Stimulated activated effector memory CD8-positive, alpha-beta T cell treated with anti-CD3 and anti-CD28 coated beads, Interleukin-12 subunit alpha, Interleukin-12 subunit beta, amount 100 ng/mL, for 72 hours (primary cell): ENCODE data around the gene SERPINA3.

Source experiments
- ATAC-seq: fragments of 150-1000 bp; cut with Tn5 transposase; 2 replicates; pipeline ENCODE4 v1.10.0; 2021
- DNase-seq, 2 donors: peaks; one replicate each; pipeline ENCODE4 v3.0.0; 2021 to 2022; ENCODE audit warnings: low spot score in 2 of 2
- H3K27ac Mint-ChIP-seq: one replicate; pipeline ENCODE4 v1.8.0; 2022; ENCODE audit warnings: mild to moderate bottlenecking, mixed read lengths
- H3K36me3 Mint-ChIP-seq: one replicate; pipeline ENCODE4 v1.8.0; 2022; ENCODE audit warnings: mild to moderate bottlenecking, mixed read lengths
- H3K4me1 Mint-ChIP-seq: one replicate; pipeline ENCODE4 v1.8.0; 2022; ENCODE audit warnings: mixed read lengths
- H3K4me3 Mint-ChIP-seq: one replicate; pipeline ENCODE4 v1.8.0; 2022; ENCODE audit warnings: mild to moderate bottlenecking, mixed read lengths
- H3K9me3 Mint-ChIP-seq: one replicate; pipeline ENCODE4 v1.8.0; 2022; ENCODE audit warnings: mixed read lengths

The SERPINA3 gene

DNA sequence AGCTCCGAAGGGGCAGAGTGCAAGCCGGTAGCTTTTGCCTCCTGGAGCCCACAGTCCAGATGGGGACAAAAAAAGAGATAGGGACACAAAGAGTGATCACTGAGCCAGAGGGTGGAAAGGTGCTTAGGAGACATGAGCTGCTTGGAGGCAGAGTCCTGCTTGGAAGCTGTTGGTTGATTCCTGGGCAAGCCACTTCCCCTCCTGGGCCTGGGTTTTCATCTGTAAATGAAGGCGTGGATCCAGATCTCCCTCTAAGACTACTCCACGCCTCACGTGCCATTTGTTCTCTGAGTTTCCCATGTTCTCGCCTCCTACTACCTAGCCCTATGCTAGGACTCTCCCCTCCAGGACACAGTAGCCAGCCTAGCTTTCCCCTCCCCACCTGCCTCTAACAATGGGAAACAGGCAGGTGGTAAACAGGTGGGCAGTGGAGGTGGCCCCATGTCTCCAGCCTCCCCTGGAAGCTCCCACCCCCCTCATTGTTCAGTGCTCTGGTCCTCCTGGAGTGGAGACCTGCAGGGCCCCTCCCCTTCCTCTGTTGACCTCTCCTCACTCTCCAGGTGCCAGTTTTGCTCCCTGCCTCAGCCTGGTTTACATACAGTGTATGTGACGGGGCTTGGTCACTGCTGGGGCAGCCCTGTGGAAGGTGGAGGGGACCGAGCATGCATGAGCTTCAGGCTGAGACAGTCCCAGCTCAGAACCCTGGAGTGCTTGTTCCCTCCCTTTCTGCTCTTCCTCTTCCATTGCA lies 3.8 kb downstream of the SERPINA3 start:
- H3K4me3 Mint-ChIP-seq = no peak overlapping the region
- H3K36me3 Mint-ChIP-seq = no peaks in the 10 kb centered on the region
- DNase-seq (no peak), ATAC-seq (peak; percentile 31)
- peaks cover 21% of the 10 kb centered on the region for H3K9me3 Mint-ChIP-seq
- no peak overlapping the region for H3K27ac Mint-ChIP-seq
- H3K4me1 Mint-ChIP-seq = no peaks in the 10 kb centered on the region

DNA sequence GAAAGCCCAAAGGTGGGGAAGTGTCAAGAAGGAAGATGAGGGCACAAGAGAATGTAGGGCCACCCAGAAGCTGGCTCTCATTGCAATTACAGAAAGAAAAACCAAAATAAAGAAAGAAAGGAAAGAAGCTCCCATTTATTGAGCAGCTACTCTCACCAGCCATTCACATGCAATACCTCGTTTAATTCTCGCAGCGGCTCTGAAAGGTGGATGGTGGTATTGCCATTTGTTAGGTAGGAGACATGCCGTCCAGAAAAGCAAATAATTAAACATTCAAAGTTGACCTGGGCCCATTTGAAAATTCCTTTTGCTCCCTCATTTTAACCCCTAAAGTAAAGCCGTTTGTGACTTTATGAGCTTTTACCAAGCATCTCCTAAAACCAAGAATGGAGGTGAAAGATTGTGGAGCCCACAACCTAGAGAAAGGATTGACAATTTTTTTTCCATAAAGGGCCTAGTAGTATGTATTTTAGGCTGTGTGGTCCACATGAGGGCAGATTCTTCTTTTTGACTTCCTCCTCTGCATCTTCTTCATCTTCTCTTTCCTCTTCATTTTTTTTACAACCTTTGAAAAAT lies 5.3 kb downstream of the SERPINA3 start:
- no peaks in the 10 kb centered on the region for H3K4me1 Mint-ChIP-seq
- no peak for ATAC-seq
- no peaks in the 10 kb centered on the region for H3K36me3 Mint-ChIP-seq
- H3K9me3 Mint-ChIP-seq = peaks cover 21% of the 10 kb centered on the region
- H3K27ac Mint-ChIP-seq = no peak overlapping the region
- DNase-seq = no peak
- H3K4me3 Mint-ChIP-seq = no peak overlapping the region

DNA sequence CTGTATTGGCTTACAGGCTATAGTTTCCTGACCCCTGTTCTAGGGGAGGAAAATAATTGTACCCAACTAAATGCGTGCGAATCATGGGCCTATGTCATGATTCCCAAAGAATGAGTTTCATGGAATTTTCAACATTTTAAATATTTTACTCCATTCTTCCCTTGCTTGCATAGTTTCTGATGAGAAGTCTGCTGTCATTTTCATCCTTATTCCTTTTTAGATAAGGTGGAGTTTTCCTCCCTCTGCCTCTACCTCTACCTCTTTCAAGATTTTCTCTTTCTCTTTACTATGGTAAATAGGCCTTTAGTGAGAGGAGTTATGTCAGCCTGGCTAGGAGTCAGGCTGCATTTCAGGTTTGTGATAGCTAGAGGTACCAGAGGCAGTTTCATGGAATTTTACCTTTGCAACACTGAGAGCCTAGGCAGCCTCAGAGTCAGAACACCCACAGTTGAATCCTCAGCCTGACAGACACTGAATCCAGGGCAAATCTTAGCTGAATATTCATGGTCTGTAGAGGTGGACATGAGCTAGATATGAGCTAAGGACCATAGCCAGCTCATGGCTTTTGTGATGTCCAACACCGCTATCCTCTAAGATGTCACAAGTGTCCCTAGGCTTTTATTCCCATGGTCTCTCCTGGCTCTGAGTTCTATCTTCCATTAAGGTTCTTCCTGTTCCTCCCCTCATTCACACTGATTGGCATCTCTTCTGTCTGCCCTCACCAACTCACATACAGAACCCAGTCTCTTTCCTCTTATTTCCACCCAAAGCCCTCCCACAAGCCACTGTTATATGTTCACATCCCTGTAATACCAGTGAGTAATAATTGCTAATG lies 6.0 kb downstream of the SERPINA3 start:
- H3K36me3 Mint-ChIP-seq = no peaks in the 10 kb centered on the region
- no peak overlapping the region for H3K27ac Mint-ChIP-seq
- peaks cover 21% of the 10 kb centered on the region for H3K9me3 Mint-ChIP-seq
- H3K4me1 Mint-ChIP-seq = no peaks in the 10 kb centered on the region
- no peak overlapping the region for H3K4me3 Mint-ChIP-seq
- no peak for DNase-seq
- no peak for ATAC-seq

DNA sequence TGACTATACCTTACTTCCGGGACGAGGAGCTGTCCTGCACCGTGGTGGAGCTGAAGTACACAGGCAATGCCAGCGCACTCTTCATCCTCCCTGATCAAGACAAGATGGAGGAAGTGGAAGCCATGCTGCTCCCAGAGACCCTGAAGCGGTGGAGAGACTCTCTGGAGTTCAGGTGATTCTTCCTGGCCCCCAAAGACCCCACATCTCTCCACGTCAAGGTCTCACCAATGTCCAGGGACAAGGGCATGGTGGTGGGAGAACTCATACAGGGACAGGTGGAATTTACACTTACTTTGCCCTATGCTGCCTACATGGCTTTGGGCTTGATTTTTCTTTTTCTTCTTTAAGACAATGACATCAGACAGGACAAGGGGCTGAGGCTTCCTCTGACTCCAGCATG lies 7.1 kb downstream of the SERPINA3 start:
- Mint-ChIP-seq H3K27ac (no peak overlapping the region), H3K9me3 (peaks cover 21% of the 10 kb centered on the region), H3K4me3 (no peak overlapping the region), H3K4me1 (no peaks in the 10 kb centered on the region), H3K36me3 (no peaks in the 10 kb centered on the region)
- DNase-seq (no peak), ATAC-seq (no peak)

DNA sequence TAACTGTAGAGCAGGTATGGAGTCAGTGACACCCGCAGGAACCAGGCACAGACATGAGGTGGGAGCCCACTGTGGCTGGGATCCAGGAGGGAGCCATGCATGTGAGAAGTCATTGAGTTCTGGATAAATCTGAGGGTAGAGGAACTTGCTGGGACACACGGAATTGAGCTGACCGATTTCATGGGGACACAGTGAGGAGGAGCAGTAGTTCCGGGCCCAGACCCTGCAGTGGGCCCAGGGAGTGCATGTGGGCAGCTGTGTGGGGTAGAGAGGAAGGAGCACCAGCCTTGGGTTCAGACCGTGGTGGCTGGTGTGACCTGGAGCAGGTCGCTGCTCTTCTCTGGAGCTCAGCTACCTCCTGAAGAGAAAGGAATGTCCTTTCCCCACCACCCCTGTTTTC lies 8.4 kb downstream of the SERPINA3 start:
- H3K36me3 Mint-ChIP-seq = no peaks in the 10 kb centered on the region
- no peak for ATAC-seq
- H3K9me3 Mint-ChIP-seq = peaks cover 21% of the 10 kb centered on the region
- no peak overlapping the region for H3K27ac Mint-ChIP-seq
- no peak overlapping the region for H3K4me3 Mint-ChIP-seq
- no peak for DNase-seq
- no peaks in the 10 kb centered on the region for H3K4me1 Mint-ChIP-seq

DNA sequence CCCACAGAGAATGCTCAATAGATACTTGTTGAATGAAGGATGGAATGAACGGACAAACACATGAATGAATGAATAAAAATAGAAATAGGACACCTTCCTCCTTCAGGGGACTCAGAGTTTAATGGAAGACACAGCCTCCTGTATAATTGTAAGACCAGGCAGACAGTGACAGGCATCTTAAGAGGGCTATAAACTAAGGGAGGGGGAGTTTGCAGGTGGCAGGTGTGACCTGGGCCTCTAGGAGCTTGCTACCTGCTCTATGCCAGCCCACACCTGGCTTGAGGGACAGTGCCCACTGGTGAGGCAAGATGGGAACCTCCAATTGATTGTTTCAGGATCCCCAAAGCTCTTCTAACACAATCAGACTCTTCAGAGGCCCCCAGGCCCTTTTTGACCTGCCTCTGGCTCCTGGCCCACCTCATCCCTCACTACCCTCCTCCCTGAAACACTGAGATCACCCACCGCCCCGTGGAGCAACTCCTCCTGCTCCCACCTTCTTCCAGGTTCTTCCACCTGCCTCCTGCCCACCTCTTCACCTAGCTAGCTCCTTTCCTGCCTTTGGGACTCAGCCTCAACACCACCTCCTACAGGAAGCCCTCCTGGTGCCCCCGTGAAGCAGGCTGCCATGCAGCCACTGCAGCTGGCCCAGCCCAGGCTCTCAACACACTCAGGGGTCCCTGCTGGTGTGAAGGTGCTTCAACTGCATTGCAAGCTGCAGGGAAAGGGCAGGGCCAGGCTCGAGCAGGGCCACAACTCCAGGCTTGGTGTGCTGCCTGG lies 9.4 kb downstream of the SERPINA3 start:
- ATAC-seq (no peak), DNase-seq (no peak)
- Mint-ChIP-seq H3K4me3 (no peak overlapping the region), H3K27ac (no peak overlapping the region), H3K9me3 (peaks cover 17% of the 10 kb centered on the region), H3K4me1 (no peaks in the 10 kb centered on the region), H3K36me3 (no peaks in the 10 kb centered on the region)

DNA sequence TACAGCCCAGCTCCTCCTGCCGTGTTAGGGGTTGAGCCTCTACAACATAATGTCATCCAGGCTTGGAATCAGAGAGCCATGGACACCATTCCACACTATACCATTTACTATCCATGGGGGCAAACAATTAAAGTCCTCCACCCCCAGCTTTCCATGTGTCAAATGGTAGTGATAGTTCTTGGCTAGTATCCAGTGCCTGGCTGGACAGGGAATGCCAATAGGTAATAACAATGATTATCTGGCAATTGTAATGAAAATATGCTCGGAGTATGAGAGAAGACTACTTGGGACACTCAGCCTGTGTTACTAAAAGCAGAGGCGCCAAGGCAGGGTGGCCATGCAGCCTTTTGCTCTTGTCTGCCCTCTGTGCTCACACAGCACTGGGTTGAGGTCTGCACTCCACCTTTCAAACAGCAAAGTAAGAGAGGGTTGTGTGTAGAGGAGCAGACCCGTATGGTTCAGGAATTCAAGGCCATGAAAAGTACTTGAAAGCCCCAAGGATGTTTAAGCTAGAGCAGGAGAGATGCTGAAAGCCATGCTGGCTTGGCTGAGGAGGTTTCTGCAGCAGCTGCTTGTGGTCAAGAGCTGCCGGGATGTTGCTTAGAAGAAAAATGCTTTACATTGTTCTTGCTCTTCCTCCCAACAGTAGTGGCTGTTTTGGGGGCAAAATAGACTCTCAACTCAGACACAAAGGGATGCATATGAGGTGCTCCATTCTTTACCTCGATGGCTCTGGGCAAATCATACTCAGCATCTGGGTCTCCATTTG lies 10.6 kb downstream of the SERPINA3 start:
- no peak overlapping the region for H3K4me3 Mint-ChIP-seq

DNA sequence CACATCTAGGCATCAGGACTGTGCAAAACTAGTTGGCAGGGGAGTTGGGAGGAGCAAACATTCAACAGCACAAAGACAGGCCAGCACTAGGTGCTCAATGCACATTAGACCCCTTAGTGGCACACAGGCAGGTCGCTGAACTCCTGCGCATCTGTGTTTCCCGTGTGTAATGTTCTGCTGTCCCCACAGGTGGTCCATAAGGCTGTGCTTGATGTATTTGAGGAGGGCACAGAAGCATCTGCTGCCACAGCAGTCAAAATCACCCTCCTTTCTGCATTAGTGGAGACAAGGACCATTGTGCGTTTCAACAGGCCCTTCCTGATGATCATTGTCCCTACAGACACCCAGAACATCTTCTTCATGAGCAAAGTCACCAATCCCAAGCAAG lies 11.2 kb downstream of the SERPINA3 start:
- DNase-seq (no peak), ATAC-seq (no peak)
- peaks cover 11% of the 10 kb centered on the region for H3K9me3 Mint-ChIP-seq
- H3K4me1 Mint-ChIP-seq = no peaks in the 10 kb centered on the region
- H3K27ac Mint-ChIP-seq = no peak overlapping the region
- H3K36me3 Mint-ChIP-seq = no peaks in the 10 kb centered on the region
- no peak overlapping the region for H3K4me3 Mint-ChIP-seq

More for the DNA sequence above, 10.6 kb downstream of the SERPINA3 start:
- DNase-seq (no peak), ATAC-seq (no peak)
- Mint-ChIP-seq H3K9me3 (peaks cover 14% of the 10 kb centered on the region), H3K4me1 (no peaks in the 10 kb centered on the region), H3K36me3 (no peaks in the 10 kb centered on the region), H3K27ac (no peak overlapping the region)

DNA sequence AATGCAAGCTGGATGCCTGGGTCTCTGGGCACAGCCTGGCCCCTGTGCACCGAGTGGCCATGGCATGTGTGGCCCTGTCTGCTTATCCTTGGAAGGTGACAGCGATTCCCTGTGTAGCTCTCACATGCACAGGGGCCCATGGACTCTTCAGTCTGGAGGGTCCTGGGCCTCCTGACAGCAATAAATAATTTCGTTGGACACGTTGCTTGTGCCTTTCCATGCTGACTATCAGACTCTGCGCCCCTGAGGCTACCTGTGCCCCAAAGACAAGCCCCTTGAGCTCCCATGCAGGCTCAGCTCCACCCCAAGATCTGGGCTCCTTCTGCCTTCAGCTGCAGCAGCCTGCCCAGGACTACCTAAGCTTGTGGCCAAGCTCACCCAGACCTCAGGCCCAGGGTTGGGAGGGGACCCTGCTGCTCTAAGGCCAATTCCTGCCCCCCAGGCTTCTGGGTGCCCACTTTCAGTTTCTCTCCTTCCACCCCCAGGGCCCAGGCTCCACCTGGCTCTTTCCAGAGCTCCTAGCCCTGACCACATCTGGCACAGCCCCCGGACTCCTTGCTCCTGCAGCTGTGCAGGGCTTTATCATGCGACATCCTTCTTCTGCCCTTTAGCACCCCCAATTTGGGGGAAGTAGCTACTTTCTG lies 11.8 kb downstream of the SERPINA3 start:
- H3K4me1 Mint-ChIP-seq = no peaks in the 10 kb centered on the region
- H3K27ac Mint-ChIP-seq = no peak overlapping the region
- DNase-seq = no peak
- peaks cover 6% of the 10 kb centered on the region for H3K9me3 Mint-ChIP-seq
- ATAC-seq = no peak
- H3K36me3 Mint-ChIP-seq = no peaks in the 10 kb centered on the region
- H3K4me3 Mint-ChIP-seq = no peak overlapping the region

DNA sequence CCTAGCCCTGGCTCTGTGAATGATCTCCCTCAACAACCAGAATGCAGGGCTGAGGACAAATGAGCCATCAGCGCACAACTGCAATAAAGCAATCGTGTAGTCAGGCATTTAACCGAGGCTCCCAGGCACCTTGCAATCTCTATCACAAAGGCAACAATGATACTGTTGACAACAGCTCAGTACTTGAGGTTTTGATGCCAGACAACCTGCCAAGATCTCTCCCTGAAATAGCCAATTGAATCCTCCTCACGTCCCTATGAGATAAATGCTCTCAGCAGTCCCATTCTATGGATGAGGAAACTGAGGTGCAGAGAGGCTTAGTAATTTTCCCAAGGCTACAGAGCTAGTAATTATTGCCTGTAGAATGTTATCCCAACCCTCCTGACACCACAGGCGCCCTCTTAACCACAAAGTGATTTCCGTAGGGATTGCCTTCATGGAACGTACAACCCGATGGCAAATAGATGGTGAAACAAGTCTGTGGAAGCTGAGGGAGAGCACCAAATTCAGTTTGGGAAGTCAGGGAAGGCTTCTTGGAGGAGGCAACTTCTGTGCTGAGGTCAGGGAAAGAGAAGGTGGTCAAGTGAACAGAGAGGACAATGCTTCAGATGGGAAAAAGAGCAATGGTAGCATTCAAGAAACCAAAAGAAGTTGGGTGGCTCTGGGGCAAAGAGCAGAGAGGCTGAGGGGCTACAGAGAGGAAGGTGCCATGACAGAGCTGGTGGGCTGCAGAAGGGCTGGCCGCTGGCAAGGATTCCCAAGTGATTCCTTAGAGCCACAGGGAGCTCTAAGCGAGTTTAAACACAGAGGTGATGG lies 12.6 kb downstream of the SERPINA3 start:
- Mint-ChIP-seq H3K36me3 (no peaks in the 10 kb centered on the region), H3K27ac (no peak overlapping the region), H3K4me3 (no peak overlapping the region), H3K4me1 (no peaks in the 10 kb centered on the region), H3K9me3 (peaks cover 5% of the 10 kb centered on the region)
- DNase-seq (no peak), ATAC-seq (no peak)

DNA sequence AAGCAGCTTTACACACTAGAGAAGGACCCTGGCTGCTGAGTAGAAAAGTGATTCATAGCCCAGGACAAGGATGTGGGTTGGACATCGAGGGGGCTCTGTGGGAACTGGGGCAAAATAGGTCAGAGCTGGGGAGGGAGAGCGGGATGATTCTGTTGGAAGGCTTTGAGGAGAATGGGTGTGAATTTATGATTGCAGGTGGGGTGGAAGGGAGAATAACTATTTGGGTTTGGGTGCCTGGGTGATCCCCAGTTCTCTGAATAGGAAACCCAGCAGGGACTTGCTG lies 13.1 kb downstream of the SERPINA3 start:
- Mint-ChIP-seq H3K4me3 (no peak overlapping the region), H3K9me3 (no peaks in the 10 kb centered on the region), H3K27ac (no peak overlapping the region), H3K4me1 (no peaks in the 10 kb centered on the region), H3K36me3 (no peaks in the 10 kb centered on the region)
- ATAC-seq (no peak), DNase-seq (no peak)

DNA sequence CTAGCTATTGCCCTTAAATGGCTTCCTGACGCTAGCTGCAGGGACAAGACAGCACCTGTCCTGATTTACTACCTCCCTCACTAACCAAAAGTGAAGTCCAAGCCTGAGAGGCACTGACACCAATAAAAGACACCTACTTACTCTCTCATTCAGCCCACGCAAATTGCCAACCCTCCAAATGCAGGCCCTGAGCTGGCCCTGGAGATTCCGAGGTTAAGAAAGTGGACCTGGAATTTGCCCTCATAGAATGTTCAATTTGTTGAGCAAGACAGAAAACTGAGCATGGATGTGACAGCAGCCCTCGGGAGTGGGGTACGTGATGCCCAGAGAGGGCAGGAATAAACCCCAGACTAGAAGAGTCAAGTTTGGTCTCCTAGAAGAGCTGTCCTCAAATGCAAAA lies 16.4 kb downstream of the SERPINA3 start:
- H3K27ac Mint-ChIP-seq = no peak overlapping the region
- no peaks in the 10 kb centered on the region for H3K36me3 Mint-ChIP-seq
- no peak overlapping the region for H3K4me3 Mint-ChIP-seq
- H3K4me1 Mint-ChIP-seq = no peaks in the 10 kb centered on the region
- ATAC-seq (no peak), DNase-seq (no peak)
- no peaks in the 10 kb centered on the region for H3K9me3 Mint-ChIP-seq

DNA sequence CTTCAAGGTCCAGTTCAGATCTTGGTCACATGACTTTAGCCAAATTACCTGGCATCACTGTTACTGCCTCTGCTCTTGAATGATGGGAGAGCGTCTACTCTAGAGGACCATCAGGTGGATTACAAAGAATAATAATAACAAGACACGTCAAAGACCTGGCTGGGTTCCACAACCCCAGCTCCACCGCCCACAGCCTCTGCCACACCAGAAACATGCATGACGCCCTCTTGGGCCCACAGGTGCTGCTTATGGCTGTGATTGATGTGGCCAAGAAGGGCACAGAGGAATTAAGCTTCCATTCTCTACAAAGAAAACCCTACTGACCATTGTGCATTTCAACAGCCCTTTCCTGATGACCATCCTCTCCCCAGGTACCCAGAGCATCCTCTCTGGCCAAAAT lies 18.2 kb downstream of the SERPINA3 start:
- DNase-seq = no peak
- ATAC-seq = no peak
- Mint-ChIP-seq H3K36me3 (no peaks in the 10 kb centered on the region), H3K4me3 (no peak overlapping the region), H3K9me3 (no peaks in the 10 kb centered on the region), H3K4me1 (no peaks in the 10 kb centered on the region), H3K27ac (no peak overlapping the region)

DNA sequence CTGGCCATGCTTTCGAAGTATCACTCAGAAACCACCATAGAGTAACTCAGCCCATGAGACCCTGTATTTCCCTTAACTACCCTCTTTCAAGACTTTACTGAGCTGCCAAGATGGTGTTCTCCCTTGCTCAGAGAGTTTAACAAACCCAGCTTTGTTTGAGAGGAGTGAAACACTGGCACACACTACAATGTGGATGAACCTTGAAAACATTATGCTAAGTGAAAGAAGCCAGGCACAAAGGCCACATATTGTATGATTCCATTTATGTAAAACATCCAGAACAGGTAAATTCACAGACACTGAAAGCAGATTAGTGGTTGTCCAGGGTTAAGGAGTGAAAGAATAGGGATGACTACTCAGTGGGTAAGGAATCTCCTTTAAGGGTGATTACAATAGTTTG lies 18.9 kb downstream of the SERPINA3 start:
- Mint-ChIP-seq H3K9me3 (no peaks in the 10 kb centered on the region), H3K4me3 (no peak overlapping the region), H3K27ac (no peak overlapping the region), H3K36me3 (no peaks in the 10 kb centered on the region), H3K4me1 (no peaks in the 10 kb centered on the region)
- ATAC-seq (no peak), DNase-seq (no peak)
